NCI-H1417 (cell line): Measurements from ENCODE around the gene GJD4.

ENCODE experiments used
- DNase-seq, 3 experiments: peaks; one replicate each; lab custom pipeline; 2025; lab: John Stamatoyannopoulos, UW

The GJD4 gene

DNA sequence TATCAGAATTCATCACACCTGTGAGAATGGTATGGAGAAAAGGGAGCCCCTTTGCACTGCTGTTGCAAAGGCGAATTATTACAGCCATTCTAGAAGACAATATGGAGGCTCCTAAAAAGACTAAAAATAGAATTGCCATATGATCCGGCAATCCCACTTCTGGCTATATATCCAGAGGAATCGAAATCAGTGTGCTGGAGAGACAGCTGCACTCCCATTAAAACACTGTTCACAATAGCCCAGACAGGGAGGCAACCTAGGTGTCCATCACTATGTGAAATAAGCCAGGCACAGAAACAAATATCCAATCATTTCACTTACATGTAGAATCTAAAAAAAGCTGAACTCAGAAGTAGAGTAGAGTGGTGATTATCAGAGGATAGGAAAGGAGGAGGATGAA is 26.0 kb upstream of the GJD4 start:
- DNase-seq, result peak in 1 of 3 experiments; percentile 16

DNA sequence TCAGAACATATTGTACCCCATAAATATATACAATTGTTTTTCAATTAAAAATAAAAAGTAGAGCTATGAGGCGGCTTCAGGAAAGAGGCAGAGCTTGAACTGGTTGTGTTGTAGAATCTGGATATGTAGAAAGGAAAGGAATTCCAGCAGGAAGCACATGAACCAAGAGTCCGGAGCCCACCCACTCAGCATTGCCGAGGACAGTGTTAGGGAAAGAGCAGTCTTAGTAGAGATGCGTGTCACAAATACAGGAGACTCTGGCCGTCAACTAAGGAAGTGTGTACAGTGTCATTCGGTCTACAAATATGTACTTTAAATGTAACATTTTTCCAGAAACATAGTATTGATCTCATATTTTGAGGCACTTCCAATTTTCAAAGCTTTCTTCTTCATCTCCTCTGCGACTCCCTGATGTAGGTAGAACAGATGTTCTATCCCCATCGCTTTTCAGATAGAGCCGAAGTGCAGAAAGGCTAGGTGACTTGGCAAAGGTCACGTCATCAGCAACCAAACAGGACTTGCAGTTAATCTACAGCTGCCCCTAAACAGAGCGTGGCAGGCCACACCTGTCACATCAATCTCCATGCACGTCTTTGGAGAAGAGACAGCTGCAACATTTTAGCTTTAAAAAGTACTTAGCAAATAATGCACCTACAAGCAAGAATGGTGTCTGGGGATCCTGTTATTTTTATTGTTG is 25.3 kb upstream of the GJD4 start:
- peak in 2 of 3 experiments; percentile 45 to 55 for DNase-seq

DNA sequence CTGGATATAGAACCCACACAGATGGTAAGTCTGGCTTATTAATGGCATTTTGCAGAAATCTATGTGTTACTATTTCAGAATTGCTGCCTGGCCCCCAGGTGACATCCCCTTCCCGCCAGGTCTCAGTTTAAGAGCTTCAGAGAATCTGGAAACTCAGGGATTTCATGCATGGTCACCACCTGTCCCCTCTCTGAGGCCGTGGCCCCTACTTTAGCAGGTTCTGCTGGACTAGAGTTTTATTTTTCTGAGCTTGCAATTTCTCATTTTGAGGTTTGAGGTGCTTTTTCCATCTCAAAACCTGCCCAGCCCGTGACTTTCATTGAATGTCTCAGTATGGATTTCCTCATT is 24.7 kb upstream of the GJD4 start:
- DNase-seq, result no peak

DNA sequence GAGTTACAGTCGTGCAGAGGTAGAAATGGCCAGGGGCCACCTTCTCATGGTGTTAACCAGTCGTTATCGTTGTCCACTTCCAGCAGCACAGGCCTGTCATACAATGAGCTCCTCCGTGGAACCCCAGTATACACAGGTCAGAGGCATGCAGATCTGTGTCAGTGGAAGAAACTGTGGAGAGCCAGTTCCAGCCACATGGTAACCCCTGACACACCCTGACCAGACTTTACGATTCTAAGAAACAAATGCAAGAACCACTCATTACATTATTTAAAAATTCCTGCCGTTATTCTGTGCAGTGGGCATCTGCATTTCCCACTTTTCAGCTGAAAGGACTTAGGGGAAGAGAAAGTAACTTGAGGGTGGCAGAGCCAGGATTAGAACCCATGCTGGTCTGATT is 23.5 kb upstream of the GJD4 start:
- no peak for DNase-seq

DNA sequence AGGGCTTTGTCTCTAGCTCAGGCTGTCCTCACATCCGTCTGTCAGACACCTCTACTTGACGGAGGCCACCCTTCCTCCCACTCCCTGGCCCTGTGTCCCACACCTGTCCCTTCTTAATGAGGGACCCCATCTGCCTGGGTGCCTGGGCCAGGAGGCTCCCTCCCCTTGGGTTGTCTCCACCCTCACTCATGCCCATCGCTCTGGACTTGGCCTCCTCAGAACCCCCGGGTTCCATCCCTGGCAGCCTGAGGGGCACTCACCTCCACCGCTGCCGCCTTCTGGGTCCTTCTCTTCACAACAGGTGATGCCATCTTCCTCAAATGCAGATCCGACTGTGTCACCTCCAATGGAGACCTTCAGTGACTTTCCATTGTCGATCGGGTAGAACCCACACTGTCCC is 20.2 kb upstream of the GJD4 start:
- DNase-seq, result no peak

DNA sequence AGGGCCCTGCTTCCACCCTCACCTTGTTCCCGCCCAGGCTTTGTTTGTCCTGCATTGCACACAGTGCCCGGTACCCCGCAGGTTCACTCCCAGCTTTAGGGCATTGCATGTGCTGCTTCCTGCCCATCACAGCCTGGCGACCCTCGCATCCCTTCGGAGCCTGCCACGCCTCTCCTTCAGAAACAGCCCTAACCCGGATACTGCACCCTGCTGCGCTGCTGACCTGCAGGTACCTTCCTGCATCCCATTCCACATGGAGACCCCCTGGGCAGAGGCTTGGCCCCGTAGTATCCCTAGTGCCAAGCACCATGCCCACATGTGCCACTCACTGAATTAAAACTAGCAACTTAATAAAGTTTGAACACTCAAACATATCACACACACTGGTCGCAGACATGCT is 19.8 kb upstream of the GJD4 start:
- no peak for DNase-seq

DNA sequence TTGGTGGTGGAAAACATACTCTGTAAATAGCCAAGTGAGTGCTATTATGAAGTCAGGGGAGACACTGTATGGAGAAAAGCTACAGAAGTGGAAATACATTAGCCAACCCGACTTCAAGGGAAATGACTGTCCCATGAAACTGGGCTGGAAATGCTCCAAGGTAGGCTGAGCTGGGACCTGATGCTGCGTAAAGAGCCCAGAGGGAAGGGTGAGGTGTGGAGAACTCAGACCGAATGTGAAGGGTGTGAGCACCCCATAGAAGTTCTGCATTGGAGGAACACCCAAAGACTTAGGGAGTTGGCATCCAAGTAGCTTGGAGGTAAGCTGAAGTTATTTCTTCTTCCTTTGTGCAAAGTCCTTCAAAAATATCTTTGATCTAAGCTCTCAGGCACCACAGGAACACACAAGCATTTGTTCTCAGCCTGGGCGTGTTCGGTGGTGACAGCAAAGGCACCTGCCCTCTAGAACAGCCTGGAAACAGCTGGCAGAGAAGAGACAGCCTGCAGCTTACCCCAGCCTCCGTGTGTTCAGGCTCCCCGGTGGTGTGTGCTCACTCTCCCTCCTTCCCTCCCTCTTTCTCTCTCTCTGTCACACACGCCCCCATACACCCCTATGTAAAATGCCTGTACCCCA is 19.1 kb upstream of the GJD4 start:
- DNase-seq, result no peak

DNA sequence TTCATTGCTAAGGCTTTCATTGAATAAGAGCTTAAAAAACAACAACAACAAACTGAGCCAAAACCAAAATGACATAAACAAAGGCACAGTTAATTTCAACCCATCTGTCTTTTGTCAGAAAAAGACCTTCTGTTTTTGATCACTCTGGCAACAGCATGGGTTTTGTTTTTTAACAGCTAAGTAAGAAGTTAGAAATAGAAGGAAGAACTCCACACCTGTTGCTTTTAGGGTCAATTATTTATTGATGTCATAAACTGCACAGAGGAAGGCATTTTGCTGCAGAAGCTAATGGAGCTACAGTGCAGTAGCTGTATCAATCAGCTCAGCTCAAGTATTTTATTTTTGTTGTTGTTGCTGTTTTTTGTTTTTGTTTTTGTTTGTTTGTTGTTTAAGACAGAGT is 16.3 kb upstream of the GJD4 start:
- DNase-seq, result no peak

DNA sequence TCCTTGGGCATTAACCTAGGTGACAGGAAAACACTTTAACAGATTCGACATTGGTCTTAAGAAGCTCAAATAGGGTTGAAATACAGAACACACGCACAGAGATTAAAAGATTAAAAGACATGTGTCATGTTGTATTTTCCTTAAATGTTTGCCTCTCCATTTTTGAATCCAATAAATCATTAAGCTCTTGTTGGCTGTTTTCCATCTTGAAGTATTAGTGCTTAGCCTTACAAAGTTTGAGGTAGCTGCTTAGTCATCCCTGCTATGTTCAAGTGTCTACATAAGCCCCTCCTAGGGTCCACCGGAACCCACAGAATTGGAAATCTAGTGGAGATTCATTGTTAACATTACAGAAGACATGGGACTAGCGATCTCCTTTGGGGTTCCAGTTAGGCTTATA is 12.7 kb upstream of the GJD4 start:
- DNase-seq, result no peak

DNA sequence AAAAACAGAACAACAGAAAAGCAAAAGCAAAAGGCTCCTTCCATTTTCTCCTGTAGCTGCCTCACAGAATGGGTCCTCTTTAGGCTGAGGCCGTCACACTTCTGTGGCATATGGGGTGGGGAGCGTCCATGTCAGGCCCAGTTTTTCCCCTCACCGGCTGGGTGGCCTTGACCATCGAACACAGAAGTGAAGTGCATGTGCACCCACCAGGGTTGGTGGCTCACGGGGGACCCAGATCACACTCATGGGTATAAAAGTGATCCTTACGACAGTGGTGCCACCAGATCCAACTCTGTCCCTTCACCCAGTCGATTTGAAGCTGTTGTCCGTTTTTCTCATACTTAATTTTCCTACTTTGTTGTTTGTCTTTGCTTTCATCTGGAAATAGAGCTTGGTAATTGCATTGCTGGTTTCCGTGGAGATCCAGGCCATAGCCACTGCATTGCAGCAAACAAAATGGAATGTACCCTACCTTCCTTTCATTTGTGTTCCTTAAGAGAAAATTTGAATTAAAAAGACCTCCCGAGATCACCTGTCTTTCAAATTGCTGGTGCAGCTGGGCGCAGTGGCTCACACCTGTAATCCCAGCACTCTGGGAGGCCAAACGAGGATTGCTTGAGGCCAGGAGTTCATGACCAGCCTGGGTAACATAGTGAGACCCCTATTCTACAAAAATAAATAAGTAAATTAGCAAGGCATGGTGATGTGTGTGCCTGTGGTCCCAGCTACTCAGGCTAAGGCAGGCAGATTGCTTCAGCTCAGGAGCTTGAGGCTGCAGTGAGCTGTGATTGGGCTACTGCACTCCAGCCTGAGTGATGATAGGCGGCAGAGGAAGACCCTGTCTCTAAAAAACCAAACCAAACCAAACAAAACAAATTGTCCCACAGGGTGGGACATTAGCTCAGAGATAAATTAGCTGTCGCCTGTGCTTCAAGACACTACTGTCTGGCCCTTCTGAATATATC is 10.7 kb upstream of the GJD4 start:
- DNase-seq, result peak in 1 of 3 experiments; percentile 1

DNA sequence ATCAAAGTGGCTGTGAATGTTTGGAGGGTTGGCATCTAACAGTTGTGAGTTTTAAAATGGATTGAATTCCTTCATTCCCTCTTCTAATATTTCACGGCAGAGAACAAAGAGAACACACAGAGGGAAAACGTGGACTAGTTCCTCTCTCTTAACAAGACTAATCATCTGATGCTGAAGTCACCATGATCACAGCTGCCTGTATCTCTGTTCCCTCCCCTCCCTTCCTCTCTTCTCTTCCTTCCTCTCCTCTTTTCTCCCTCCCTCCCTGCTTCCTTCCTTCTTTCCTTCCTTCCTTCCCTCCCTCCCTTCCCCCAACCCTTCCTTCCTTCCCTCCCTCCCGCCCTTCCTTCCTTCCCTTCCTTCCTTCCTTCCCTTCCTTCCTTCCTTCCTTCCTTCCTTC is 10.0 kb upstream of the GJD4 start:
- DNase-seq, result no peak

DNA sequence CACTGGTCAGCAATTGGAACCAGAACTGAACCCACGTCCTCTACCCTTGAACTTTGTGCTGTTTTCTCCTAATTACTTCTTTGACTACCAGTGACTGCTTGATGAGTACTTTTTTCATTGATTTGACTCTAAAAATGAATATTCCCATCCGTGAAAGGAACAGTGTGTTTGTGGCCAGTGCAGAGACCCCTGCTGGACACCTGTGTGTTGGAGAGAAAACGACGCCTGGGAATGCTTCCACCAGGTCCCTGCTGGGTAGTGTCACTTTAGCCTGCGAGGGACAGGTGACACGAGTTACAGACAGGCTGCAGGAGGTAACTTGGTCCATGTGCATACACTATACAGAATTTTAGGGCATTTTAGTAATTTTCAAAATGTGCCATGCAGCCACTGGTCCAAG is 6.8 kb upstream of the GJD4 start:
- peak in 1 of 3 experiments; percentile 6 for DNase-seq

DNA sequence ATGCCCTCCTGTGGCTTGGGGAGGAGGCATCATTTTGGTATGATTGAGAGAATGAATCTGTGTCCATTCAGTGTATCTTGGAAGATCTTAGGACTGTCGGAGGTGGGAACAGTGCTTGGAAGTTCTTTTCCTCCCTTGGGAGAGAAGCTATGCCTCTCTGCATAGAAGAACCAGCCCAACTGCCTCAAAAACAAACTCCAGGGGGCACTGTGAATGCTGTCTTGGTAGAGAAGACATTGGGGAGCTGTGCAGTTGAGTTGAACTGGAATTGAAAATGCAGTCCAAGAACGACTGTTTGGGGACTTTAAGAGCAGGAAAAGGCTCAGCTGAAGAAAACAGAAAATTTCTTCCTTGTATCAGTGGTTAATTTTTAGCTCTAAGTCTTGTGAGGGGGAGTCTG is 4.9 kb upstream of the GJD4 start:
- DNase-seq, result no peak

DNA sequence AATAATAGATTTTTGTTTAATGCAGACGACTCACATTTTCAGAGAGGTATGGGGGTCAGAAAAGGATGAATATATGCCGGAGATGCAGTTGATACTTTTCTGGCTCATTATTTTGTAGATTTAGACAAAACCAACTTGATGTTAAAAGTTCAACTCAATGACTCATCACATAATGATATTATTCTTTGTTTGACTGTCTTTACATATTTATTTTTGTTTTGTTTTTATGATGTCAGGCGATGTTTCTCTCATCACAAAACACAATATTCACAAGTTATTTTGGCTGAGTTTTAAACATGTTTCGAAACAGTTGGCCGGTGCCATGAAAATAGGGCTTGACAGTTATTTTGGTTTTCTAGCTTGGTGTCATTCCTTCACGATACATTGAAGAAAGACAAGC is 1.3 kb downstream of the GJD4 start:
- no peak for DNase-seq

DNA sequence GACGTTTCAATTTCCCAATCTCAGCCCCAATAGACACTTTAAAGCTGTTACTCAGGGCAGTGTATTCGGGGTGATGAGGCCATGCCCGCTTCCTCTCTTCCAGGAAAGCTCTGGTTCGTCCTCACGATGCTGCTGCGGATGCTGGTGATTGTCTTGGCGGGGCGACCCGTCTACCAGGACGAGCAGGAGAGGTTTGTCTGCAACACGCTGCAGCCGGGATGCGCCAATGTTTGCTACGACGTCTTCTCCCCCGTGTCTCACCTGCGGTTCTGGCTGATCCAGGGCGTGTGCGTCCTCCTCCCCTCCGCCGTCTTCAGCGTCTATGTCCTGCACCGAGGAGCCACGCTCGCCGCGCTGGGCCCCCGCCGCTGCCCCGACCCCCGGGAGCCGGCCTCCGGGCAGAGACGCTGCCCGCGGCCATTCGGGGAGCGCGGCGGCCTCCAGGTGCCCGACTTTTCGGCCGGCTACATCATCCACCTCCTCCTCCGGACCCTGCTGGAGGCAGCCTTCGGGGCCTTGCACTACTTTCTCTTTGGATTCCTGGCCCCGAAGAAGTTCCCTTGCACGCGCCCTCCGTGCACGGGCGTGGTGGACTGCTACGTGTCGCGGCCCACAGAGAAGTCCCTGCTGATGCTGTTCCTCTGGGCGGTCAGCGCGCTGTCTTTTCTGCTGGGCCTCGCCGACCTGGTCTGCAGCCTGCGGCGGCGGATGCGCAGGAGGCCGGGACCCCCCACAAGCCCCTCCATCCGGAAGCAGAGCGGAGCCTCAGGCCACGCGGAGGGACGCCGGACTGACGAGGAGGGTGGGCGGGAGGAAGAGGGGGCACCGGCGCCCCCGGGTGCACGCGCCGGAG is 2.6 kb downstream of the GJD4 start:
- DNase-seq, result peak in 2 of 3 experiments; percentile 43 to 51

DNA sequence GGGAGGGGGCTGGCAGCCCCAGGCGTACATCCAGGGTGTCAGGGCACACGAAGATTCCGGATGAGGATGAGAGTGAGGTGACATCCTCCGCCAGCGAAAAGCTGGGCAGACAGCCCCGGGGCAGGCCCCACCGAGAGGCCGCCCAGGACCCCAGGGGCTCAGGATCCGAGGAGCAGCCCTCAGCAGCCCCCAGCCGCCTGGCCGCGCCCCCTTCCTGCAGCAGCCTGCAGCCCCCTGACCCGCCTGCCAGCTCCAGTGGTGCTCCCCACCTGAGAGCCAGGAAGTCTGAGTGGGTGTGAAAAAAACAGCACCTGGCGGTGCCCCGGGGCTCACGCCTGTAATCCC is 3.2 kb downstream of the GJD4 start:
- DNase-seq, result peak in 2 of 3 experiments; percentile 19 to 22

DNA sequence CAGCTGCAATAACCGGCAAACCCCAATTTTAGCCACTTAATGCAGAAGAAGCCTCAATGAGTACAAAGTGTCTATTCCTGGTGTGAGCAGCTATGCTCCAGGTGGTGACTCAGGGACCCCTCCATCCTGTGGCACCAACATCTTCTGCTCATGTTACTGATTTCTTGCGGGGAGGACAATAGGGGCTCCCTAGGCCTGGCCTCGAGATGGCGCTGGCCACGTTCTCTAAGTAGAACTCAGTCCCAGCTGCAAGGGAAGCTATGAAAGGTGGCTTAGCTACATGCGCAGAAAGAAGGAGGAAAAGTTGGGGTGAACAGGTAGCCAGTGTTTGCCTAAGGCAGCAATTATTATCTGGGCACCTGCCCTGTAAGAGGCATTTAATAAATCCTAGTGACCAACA is 6.6 kb downstream of the GJD4 start:
- DNase-seq, result peak in 2 of 3 experiments; percentile 2 to 10

DNA sequence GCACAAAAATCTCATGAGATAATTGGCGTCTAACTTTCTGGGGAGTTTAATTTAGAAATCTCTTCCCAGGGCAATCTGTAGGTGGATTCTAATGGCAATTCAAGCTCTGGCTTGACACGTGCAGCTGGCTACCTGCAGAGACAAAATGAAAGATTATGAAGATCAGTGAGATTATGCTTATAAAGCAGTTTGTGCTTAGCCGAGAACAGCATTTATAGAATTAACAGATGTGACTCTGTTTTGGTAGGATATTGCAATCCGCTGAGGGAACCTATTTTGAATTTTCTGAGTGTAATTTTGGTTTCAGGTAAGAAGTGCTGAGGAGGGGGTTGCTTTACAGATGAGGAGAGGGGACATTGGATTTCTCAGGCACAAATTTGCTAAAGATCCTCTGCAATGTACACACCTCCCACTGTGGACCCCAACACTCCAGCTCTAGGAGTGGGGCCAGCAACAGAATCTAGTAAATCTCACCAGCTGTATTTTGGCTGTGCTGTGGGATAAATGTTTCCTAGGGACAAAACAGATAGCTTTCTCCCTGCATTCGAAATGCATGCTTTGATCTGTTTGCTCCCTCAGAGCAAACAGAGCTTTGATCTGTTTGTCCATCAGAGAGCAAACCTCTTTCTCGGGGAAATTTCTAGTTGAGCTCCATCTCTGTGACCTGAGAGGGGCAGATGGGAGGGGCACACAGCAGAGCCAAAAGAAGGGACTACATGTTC is 7.4 kb downstream of the GJD4 start:
- peak in 1 of 3 experiments; percentile 1 for DNase-seq

DNA sequence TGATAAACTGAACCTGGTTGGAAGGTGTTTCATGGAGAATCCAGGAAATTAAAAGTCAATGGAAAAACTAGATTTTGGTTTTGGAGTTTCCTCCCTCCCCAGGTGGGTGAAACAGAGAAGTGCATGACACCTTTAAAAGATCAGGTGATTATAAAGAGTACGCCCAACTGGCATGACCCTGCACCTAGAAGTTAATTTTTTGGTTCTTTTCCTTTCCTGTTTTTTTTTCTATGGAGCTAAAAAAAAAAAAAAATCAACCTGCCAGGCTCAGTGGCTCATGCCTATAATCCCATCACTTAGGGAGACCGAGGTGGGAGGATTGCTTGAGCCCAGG is 7.9 kb downstream of the GJD4 start:
- no peak for DNase-seq

DNA sequence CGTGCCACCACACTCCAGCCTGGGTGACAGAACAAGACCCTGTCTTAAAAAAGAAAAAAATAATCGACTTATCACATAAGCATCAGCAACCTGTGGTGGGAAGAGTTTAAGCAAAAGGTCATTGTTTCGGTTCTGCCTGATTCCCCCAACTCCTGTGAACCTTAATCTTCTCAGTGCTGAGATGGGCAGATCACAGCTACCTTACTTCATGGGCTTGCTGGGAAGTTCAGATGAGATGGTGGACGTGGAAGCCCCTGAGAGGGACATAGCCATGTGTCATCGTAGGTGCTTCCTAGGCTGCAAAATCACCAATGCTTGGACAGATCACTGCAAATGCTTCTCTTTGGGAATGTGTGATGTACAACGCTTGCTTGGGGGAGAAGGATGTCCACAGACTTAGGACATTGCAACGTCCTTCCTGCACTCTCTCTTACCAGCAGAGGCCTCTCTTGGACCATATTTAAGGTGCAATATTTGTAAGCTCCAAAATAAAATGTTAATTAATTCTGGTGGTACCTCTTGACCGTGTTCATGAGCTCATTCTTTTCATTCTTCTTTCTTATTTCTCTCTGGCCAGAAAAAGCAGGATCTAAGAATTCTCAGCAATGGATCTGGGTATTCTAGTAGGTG is 8.6 kb downstream of the GJD4 start:
- peak in 1 of 3 experiments; percentile 2 for DNase-seq

DNA sequence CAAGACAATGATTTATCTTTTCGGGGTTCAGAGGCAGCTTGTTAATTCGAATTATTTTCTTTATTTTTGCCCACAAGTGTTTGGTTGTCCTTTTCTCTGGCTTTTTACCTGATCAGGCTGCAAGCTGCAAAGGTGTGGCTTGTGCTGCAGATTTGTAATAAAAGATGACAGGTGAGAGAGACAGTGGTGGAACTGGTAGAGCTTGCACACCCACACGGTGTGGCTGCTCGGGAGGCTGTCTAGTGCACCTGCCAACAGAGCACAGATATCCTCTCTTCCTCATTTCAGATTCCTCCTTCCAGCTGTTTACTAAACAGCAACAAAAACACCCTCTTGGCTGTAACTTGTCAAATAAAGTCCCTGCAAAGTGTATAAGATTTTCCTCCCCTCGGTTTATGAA is 9.2 kb downstream of the GJD4 start:
- no peak for DNase-seq
